ENCODE data around the gene FAM187B.

DNA sequence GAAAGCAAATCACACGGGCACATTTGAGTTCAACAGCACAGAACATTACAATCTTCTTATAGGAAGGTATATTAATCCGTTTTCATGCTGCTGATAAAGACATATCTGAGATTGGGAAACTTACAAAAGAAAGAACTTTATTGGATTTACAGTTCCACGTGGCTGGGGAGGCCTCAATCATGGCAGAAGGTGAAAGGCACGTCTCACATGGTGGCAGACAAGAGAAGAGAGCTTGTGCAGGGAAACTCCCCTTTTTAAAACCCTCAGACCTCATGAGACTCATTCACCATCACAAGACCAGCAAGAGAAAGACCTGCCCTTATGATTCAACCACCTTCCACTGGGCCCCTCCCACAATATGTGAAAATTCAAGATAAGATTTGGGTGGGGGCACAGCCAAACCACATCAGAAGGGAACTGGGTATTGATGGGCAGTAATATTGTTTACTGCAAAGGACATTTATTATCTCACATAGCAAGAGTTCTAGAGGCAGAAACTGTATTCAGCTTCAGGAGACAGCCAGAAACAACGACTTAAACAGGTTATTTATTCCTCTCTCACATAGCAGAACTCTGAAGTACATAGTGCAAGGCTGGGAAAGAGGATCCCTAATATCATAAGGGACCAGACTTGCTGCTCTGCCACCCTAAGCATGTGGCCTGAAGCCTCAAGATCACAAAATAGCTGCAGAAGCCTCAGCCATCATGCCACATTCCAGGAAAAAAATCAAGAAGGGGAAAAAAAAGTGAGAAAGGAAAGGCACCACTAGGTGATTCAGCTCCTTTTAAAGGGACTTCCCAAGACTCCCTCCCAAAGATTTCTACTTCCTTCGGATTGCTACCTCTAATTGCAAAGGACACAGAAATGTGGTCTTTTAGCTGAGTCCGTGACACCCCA lies 50.9 kb downstream of the FAM187B start:
- TF ChIP-seq POLR2A (IDR thresholded peaks at IDR 0.05; ENCODE audit: low read length): no peak
- no peak for TF ChIP-seq GATA1 (IDR thresholded peaks at IDR 0.05; ENCODE audit: low read depth, low read length)

Measured in erythroblast (primary cell).